Neutrophil (primary cell): Measurements from ENCODE around the gene PPP3CA.
A peak's percentile ranks its signal among the peaks of the same experiment; 100 is the strongest.
"Not testable (repeated sequence)": the region's sequence is repeated elsewhere in the genome, so short reads cannot be mapped to it uniquely, and the experiment has no call there.

ENCODE experiments used
- H3K27ac ChIP-seq: fragments of 200-600 bp; sonication (generic); 2 replicates; pipeline ENCODE4 v1.5.1; 2016; ENCODE audit warnings: mild to moderate bottlenecking, moderate library complexity
- H3K27me3 ChIP-seq: fragments of 200-600 bp; sonication (generic); 2 replicates; pipeline ENCODE4 v1.6.0; 2016; ENCODE audit warnings: mild to moderate bottlenecking
- H3K36me3 ChIP-seq: fragments of 200-600 bp; sonication (generic); 2 replicates; pipeline ENCODE4 v1.5.1; 2017
- H3K4me1 ChIP-seq, 2 experiments: fragments of 200-600 bp in 1 of 2; sonication (generic) in 1 of 2; 1 replicate in 1 of 2; 2 replicates in 1 of 2; pipeline versions ENCODE4 v1.5.1 to v1.6.1; 2013 to 2016; ENCODE audit warnings: low read depth in 1 of 2, low read length in 1 of 2, mild to moderate bottlenecking in 1 of 2, moderate library complexity in 1 of 2; ENCODE audit not compliant: control insufficient read depth in 1 of 2, insufficient read depth in 1 of 2
- H3K4me3 ChIP-seq, 2 experiments: fragments of 200-600 bp in 1 of 2; sonication (generic) in 1 of 2; 1 replicate in 1 of 2; 2 replicates in 1 of 2; pipeline ENCODE4 v1.5.1; 2013 to 2016; ENCODE audit warnings: low read depth in 1 of 2, low read length in 1 of 2, mild to moderate bottlenecking in 1 of 2, moderate library complexity in 1 of 2
- H3K9me3 ChIP-seq: fragments of 200-600 bp; sonication (generic); 2 replicates; pipeline ENCODE4 v1.5.1; 2016
- CTCF ChIP-seq: fragments of 200-600 bp; sonication (generic); IDR thresholded peaks from 2 replicates; pipeline ENCODE4 v1.5.1; 2016; ENCODE audit warnings: antibody characterized with exemption

The PPP3CA gene

GRCh38 chr4:101242441-101242840 lies 104.9 kb downstream of the PPP3CA start:
- no peaks in the 10 kb centered on the region for H3K27me3 ChIP-seq
- no peaks in the 10 kb centered on the region for H3K9me3 ChIP-seq
- H3K36me3 ChIP-seq, result no peaks in the 10 kb centered on the region
- TF ChIP-seq CTCF, result no peak
- no peak overlapping the region for H3K4me3 ChIP-seq
- H3K4me1 ChIP-seq, result peaks cover 0 to 16% of the 10 kb centered on the region in 2 experiments
- H3K27ac ChIP-seq, result no peak overlapping the region

DNA sequence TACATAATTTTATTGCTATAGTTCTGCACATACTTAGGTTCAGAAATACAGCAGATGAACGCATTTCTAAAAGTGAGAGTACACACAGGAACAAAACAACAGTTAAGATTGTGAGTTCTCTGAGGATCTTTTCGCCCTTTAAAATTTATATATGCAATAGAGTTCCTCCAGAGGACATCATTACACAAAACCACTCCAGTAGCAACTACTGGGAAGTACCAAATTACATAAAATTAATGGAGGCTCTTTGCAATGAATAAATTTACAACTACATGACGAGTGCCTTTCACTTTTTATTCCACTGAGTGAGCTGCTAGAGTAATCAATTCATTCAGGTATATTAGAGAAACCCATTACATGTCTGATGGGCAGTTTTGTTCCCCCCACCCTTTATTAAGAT lies 107.2 kb downstream of the PPP3CA start:
- Histone ChIP-seq H3K36me3 (no peaks in the 10 kb centered on the region), H3K27me3 (no peaks in the 10 kb centered on the region), H3K4me3 (no peak overlapping the region), H3K9me3 (no peaks in the 10 kb centered on the region), H3K27ac (no peak overlapping the region), H3K4me1 (peaks cover 11 to 33% of the 10 kb centered on the region in 2 experiments)
- no peak for TF ChIP-seq CTCF

- Histone ChIP-seq H3K4me1 (peaks cover 11 to 38% of the 10 kb centered on the region in 2 experiments), H3K36me3 (no peaks in the 10 kb centered on the region), H3K27ac (peak overlapping the region; percentile 16), H3K9me3 (no peaks in the 10 kb centered on the region), H3K4me3 (no peak overlapping the region), H3K27me3 (no peaks in the 10 kb centered on the region)
- no peak for TF ChIP-seq CTCF
These were observed 107.7 kb downstream of the PPP3CA start for GRCh38 chr4:101239665-101240064.

DNA sequence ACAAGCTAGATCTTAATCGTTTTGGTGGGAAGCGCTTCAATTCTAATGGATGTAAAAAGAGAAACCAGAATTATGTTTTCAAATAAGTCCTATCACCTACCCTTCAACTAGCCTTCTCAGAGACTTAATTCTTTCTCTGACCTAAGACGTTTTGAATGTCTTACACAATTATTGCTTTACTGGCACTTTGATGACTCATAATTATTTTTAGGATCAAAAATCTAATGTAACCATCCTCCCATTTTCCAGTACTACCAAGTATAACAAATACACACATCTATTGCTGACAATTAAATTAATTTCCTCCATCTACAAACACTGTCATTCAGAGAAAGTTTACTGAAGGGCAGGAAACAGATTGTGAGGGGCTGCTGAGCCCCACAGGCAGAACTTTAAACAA lies 108.6 kb downstream of the PPP3CA start:
- Histone ChIP-seq H3K36me3 (no peaks in the 10 kb centered on the region), H3K9me3 (no peaks in the 10 kb centered on the region), H3K4me3 (no peak overlapping the region), H3K27ac (no peak overlapping the region), H3K4me1 (peaks cover 20 to 47% of the 10 kb centered on the region in 2 experiments), H3K27me3 (no peaks in the 10 kb centered on the region)
- no peak for TF ChIP-seq CTCF

DNA sequence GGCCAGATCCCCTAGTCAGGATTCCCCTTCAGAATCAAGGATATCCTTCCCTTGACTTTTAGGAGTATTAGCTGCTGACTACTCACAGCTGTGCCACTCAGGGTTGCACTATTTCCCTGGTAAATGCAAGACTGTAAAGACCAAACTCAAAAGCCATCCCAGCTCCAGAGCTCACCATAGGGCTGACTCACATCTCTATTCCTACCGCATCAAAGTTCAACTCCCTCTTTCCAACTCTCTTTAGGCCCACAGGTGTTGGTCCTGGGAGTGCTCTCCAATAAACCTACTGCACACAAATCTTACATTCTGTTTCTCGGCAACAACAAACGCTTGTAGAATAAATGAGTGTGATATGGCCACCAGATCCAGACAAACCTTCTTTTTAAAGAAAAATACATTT lies 109.6 kb downstream of the PPP3CA start:
- Histone ChIP-seq H3K36me3 (no peaks in the 10 kb centered on the region), H3K27ac (no peak overlapping the region), H3K9me3 (no peaks in the 10 kb centered on the region), H3K27me3 (no peaks in the 10 kb centered on the region), H3K4me3 (no peak overlapping the region), H3K4me1 (peaks cover 21 to 48% of the 10 kb centered on the region in 2 experiments)
- TF ChIP-seq CTCF, result no peak

- no peaks in the 10 kb centered on the region for H3K27me3 ChIP-seq
- H3K36me3 ChIP-seq, result no peaks in the 10 kb centered on the region
- peaks cover 21 to 43% of the 10 kb centered on the region in 2 experiments for H3K4me1 ChIP-seq
- no peaks in the 10 kb centered on the region for H3K9me3 ChIP-seq
- H3K27ac ChIP-seq, result peak overlapping the region; percentile 80
- H3K4me3 ChIP-seq, result peak overlapping the region in 1 of 2 experiments; percentile 0
- no peak for TF ChIP-seq CTCF
These were observed 111.2 kb downstream of the PPP3CA start for GRCh38 chr4:101236097-101236496.

DNA sequence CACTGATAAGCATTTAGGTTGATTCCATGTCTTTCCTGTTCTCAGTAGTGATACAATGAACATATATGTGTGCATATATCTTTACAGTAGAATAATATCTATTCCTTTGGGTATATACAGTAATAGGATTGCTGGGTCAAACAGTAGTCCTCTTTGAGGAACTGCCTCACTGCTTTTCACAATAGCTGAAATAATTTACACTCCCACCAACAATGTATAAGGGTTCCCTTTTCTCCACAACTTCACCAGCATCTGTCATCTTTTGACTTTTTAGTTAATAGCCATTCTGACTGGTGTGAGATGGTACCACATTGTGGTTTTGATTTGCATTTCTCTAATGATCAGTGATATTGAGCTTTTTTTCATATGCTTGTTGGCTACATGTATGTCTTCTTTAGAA lies 113.2 kb downstream of the PPP3CA start:
- Histone ChIP-seq H3K27ac (peak overlapping the region; percentile 39), H3K4me1 (peaks cover 21 to 32% of the 10 kb centered on the region in 2 experiments)
- not testable (repeated sequence) for H3K27me3 ChIP-seq, H3K36me3 ChIP-seq, H3K9me3 ChIP-seq, H3K4me3 ChIP-seq
